ENCODE results near the gene BACH2. TPM values are rescaled to one million over a fixed set of nuclear protein-coding genes. Genes with fewer than 3 reads are reported as not detected.
"Not testable (repeated sequence)": the region's sequence is repeated elsewhere in the genome, so short reads cannot be mapped to it uniquely, and the experiment has no call there.

BACH2 gene
- total and polyA plus RNA-seq, 2 donors (not counting 1 experiment from before 2014, with no cell fraction given): 2.2 to 2.6 TPM

GRCh38 chr6:90214461-90214860 lies 82.2 kb downstream of the BACH2 start:
- Histone ChIP-seq H3K4me1 (ENCODE audit: control insufficient read depth, extremely low read depth, insufficient read depth, low read length) (peaks cover 9% of the 10 kb centered on the region), H3K9ac (ENCODE audit: insufficient read depth, low read length) (no peak overlapping the region), H3K79me2 (ENCODE audit: control insufficient read depth, insufficient read depth, low read length) (no peaks in the 10 kb centered on the region), H3K4me3 (replicated peaks in 1 of 4; ENCODE audit: control extremely low read depth in 1 of 4, insufficient read depth in 1 of 4, low read depth in 3 of 4, low read length in 4 of 4) (no peak overlapping the region), H3K27ac (ENCODE audit: insufficient read depth, low read length) (no peak overlapping the region), H3K9me3 (ENCODE audit: control insufficient read depth, insufficient read depth, low read depth, low read length) (no peaks in the 10 kb centered on the region), H2AFZ (ENCODE audit: low read length) (no peak overlapping the region), H3K36me3 (ENCODE audit: control insufficient read depth, insufficient read depth, low read length) (no peaks in the 10 kb centered on the region), H4K20me1 (ENCODE audit: control insufficient read depth, extremely low read depth, insufficient read depth, low read length) (no peaks in the 10 kb centered on the region), H3K4me2 (ENCODE audit: extremely low read depth, insufficient read depth, low read length) (no peak overlapping the region), H3K27me3 (ENCODE audit: control insufficient read depth, insufficient read depth, low read length) (no peaks in the 10 kb centered on the region)
- TF ChIP-seq, protein P1, sequence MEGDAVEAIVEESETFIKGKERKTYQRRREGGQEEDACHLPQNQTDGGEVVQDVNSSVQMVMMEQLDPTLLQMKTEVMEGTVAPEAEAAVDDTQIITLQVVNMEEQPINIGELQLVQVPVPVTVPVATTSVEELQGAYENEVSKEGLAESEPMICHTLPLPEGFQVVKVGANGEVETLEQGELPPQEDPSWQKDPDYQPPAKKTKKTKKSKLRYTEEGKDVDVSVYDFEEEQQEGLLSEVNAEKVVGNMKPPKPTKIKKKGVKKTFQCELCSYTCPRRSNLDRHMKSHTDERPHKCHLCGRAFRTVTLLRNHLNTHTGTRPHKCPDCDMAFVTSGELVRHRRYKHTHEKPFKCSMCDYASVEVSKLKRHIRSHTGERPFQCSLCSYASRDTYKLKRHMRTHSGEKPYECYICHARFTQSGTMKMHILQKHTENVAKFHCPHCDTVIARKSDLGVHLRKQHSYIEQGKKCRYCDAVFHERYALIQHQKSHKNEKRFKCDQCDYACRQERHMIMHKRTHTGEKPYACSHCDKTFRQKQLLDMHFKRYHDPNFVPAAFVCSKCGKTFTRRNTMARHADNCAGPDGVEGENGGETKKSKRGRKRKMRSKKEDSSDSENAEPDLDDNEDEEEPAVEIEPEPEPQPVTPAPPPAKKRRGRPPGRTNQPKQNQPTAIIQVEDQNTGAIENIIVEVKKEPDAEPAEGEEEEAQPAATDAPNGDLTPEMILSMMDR (conservative IDR thresholded peaks at IDR 0.05 in 1 of 2, IDR thresholded peaks at IDR 0.05 in 1 of 2; ENCODE audit: low read depth in 1 of 2, low read length in 2 of 2): no peak
- TF ChIP-seq EZH2 (IDR thresholded peaks at IDR 0.05; ENCODE audit: low read length, missing control alignments): no peak
- no peak for DNase-seq (ENCODE audit: low read depth in 2 of 2)

DNA sequence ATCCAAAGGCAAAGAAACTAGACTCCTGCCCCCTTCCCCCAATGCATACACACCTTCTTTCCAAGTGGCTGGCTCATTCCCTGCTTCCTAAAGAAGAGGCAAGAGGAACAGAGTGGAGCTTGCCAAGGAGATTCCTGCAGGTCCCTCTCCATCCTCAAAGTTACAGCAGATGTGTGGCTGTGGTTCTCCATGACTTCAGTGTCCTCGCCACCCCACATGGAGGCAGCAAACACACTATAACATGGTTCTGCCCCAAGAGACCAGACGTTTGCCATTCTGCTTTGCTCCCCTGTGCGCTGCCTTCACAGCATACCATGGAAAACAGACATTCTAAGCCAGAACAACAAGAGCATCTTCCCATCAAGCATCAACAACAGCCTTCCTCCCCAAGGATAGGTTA lies 84.4 kb downstream of the BACH2 start:
- H3K27ac ChIP-seq (ENCODE audit: insufficient read depth, low read length): no peak overlapping the region
- TF ChIP-seq, protein P1 (conservative IDR thresholded peaks at IDR 0.05 in 1 of 2, IDR thresholded peaks at IDR 0.05 in 1 of 2; ENCODE audit: low read depth in 1 of 2, low read length in 2 of 2): no peak
- TF ChIP-seq EZH2 (IDR thresholded peaks at IDR 0.05; ENCODE audit: low read length, missing control alignments): no peak

DNA sequence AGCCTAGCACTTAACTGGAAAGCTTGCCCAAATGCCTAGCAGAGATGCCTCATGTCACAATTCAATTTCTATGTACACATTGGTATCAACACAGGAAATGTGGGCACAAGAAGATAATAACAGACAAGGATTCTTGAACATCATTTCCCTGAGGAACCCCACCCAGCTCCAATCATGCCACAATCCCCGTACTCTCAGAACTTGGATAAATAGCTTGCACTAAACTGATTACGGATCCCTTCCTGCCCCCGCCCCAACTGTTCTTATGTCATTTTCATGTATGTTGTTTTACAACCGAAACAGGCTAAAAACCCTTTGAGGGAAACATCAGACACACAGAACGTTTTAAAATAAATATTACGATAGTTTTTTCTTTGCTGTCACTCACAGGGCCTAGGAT lies 87.1 kb downstream of the BACH2 start:
- no peak for DNase-seq (ENCODE audit: low read depth in 2 of 2)
- no peak for TF ChIP-seq EZH2 (IDR thresholded peaks at IDR 0.05; ENCODE audit: low read length, missing control alignments)
- TF ChIP-seq, protein P1 (conservative IDR thresholded peaks at IDR 0.05 in 1 of 2, IDR thresholded peaks at IDR 0.05 in 1 of 2; ENCODE audit: low read depth in 1 of 2, low read length in 2 of 2): no peak
- H3K27ac ChIP-seq (ENCODE audit: insufficient read depth, low read length): no peak overlapping the region
- H3K9me3 ChIP-seq (ENCODE audit: control insufficient read depth, insufficient read depth, low read depth, low read length): no peaks in the 10 kb centered on the region
- H3K4me3 ChIP-seq (replicated peaks in 1 of 4; ENCODE audit: control extremely low read depth in 1 of 4, insufficient read depth in 1 of 4, low read depth in 3 of 4, low read length in 4 of 4): no peak overlapping the region
- no peaks in the 10 kb centered on the region for H3K79me2 ChIP-seq (ENCODE audit: control insufficient read depth, insufficient read depth, low read length)
- H4K20me1 ChIP-seq (ENCODE audit: control insufficient read depth, extremely low read depth, insufficient read depth, low read length): no peaks in the 10 kb centered on the region
- no peaks in the 10 kb centered on the region for H3K27me3 ChIP-seq (ENCODE audit: control insufficient read depth, insufficient read depth, low read length)
- H3K9ac ChIP-seq (ENCODE audit: insufficient read depth, low read length): no peak overlapping the region
- no peak overlapping the region for H2AFZ ChIP-seq (ENCODE audit: low read length)
- peaks cover under 1% of the 10 kb centered on the region for H3K4me1 ChIP-seq (ENCODE audit: control insufficient read depth, extremely low read depth, insufficient read depth, low read length)
- H3K4me2 ChIP-seq (ENCODE audit: extremely low read depth, insufficient read depth, low read length): no peak overlapping the region
- no peaks in the 10 kb centered on the region for H3K36me3 ChIP-seq (ENCODE audit: control insufficient read depth, insufficient read depth, low read length)

More for the DNA sequence above, 84.4 kb downstream of the BACH2 start:
- Histone ChIP-seq H3K36me3 (ENCODE audit: control insufficient read depth, insufficient read depth, low read length) (no peaks in the 10 kb centered on the region), H3K79me2 (ENCODE audit: control insufficient read depth, insufficient read depth, low read length) (no peaks in the 10 kb centered on the region), H3K27me3 (ENCODE audit: control insufficient read depth, insufficient read depth, low read length) (no peaks in the 10 kb centered on the region), H3K4me3 (replicated peaks in 1 of 4; ENCODE audit: control extremely low read depth in 1 of 4, insufficient read depth in 1 of 4, low read depth in 3 of 4, low read length in 4 of 4) (no peak overlapping the region), H4K20me1 (ENCODE audit: control insufficient read depth, extremely low read depth, insufficient read depth, low read length) (no peaks in the 10 kb centered on the region), H3K9ac (ENCODE audit: insufficient read depth, low read length) (no peak overlapping the region), H3K9me3 (ENCODE audit: control insufficient read depth, insufficient read depth, low read depth, low read length) (no peaks in the 10 kb centered on the region), H3K4me1 (ENCODE audit: control insufficient read depth, extremely low read depth, insufficient read depth, low read length) (peaks cover 2% of the 10 kb centered on the region), H2AFZ (ENCODE audit: low read length) (no peak overlapping the region), H3K4me2 (ENCODE audit: extremely low read depth, insufficient read depth, low read length) (no peak overlapping the region)
- no peak for DNase-seq (ENCODE audit: low read depth in 2 of 2)

- H3K4me2 ChIP-seq (ENCODE audit: extremely low read depth, insufficient read depth, low read length); H3K4me3 ChIP-seq (replicated peaks in 1 of 4; ENCODE audit: control extremely low read depth in 1 of 4, insufficient read depth in 1 of 4, low read depth in 3 of 4, low read length in 4 of 4); H3K79me2 ChIP-seq (ENCODE audit: control insufficient read depth, insufficient read depth, low read length); H3K27ac ChIP-seq (ENCODE audit: insufficient read depth, low read length); H3K36me3 ChIP-seq (ENCODE audit: control insufficient read depth, insufficient read depth, low read length); H3K9ac ChIP-seq (ENCODE audit: insufficient read depth, low read length); H3K9me3 ChIP-seq (ENCODE audit: control insufficient read depth, insufficient read depth, low read depth, low read length); DNase-seq (ENCODE audit: low read depth in 2 of 2); H2AFZ ChIP-seq (ENCODE audit: low read length); H3K4me1 ChIP-seq (ENCODE audit: control insufficient read depth, extremely low read depth, insufficient read depth, low read length); H3K27me3 ChIP-seq (ENCODE audit: control insufficient read depth, insufficient read depth, low read length); H4K20me1 ChIP-seq (ENCODE audit: control insufficient read depth, extremely low read depth, insufficient read depth, low read length): not testable (repeated sequence)
These were observed 88.0 kb downstream of the BACH2 start for GRCh38 chr6:90208690-90209089.

Measured in fibroblast of lung (primary cell).